Omental fat pad (tissue), 4 donors: Measurements from ENCODE around the gene GADD45GIP1. TPM values are rescaled to one million over a fixed set of nuclear protein-coding genes. Genes with fewer than 3 reads are reported as not detected.

Experiments used
- ATAC-seq: fragments of 150-250 bp; one replicate; pipeline ENCODE4 v1.9.1; 2016; ENCODE audit warnings: mild to moderate bottlenecking, moderate library complexity; ENCODE audit not compliant: low FRiP score
- DNase-seq: peaks from one replicate; pipeline ENCODE4 v3.0.0-alpha.2; 2019; ENCODE audit warnings: low spot score
- CTCF ChIP-seq, 3 donors: fragments of 450-650 bp; IDR thresholded peaks; one replicate each; pipeline ENCODE4 v1.5.1; 2016 to 2017; ENCODE audit warnings: antibody characterized with exemption in 3 of 3, mild to moderate bottlenecking in 3 of 3, moderate library complexity in 2 of 3
- small RNA-seq: library from RNA; depleted of rRNA; stranded (forward); fragments of <200 nt; gene quantifications from one replicate; pipeline ENCODE3, GENCODE V24; 2016
- total RNA-seq, 4 donors: library from RNA; depleted of rRNA; stranded (reverse); fragments of >200 nt; gene quantifications; one replicate each; pipeline ENCODE4 v1.1.0, GENCODE V29; 2016

The GADD45GIP1 gene
- total RNA-seq, 4 donors from 2014 or later, result 27.2 to 37.7 (median 32.8) TPM

DNA sequence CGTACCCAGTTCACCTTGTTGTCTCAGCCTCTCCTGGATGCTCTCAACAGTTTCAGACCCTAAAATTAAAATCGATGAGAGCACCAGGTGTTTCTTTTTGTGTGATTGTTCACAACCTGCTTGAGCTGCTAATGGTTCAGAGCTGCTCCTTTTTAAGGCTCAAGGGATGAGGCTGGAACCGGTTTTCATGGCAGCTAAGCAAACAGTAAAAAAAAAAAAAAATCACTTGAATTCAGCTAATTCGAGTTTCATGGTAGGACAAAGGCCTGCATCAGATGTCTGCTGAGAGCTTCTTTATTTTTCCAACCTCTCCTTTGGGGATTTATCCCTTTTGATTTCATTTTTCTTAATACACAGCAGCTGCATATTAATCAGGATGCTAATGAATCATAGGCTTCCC lies 44.5 kb downstream of the GADD45GIP1 start:
- no peak for TF ChIP-seq CTCF (IDR thresholded peaks at IDR 0.05)
- ATAC-seq (no peak), DNase-seq (no peak)

GRCh38 chr19:12907166-12907565 lies 49.9 kb downstream of the GADD45GIP1 start:
- no peak for TF ChIP-seq CTCF (IDR thresholded peaks at IDR 0.05)
- no peak for ATAC-seq

More at GRCh38 chr19:12907166-12907565, 49.9 kb downstream of the GADD45GIP1 start:
- DNase-seq, result no peak

Small RNA genes within 50 kb of the gene (small RNA-seq; reads per million reads assigned to genes)
- gene MIR5695, result not detected
- gene MIR6515, result not detected

Other genes starting within 250 kb of the GADD45GIP1 start
- 10 to 100 TPM; 44.8 to 95.4 (median 55.8) TPM for gene TNPO2, start 233.3 kb downstream of the GADD45GIP1 start, total RNA-seq
- 100 to 1,000 TPM; 309 to 348 (median 323) TPM for gene TRIR, start 222.5 kb downstream of the GADD45GIP1 start, total RNA-seq
- gene GET3, start 219.7 kb downstream of the GADD45GIP1 start, total RNA-seq, result 10 to 100 TPM; 36.6 to 55.4 (median 48.9) TPM
- not detected for gene BEST2, start 205.4 kb downstream of the GADD45GIP1 start, total RNA-seq
- 10 to 100 TPM; 26.9 to 71.3 (median 56.3) TPM for gene HOOK2, start 181.7 kb downstream of the GADD45GIP1 start, total RNA-seq
- gene JUNB, start 165.7 kb downstream of the GADD45GIP1 start, total RNA-seq, result 1,000 to 10,000 TPM in 2 of 4 donors, 100 to 1,000 TPM in 2; 852 to 2,498 (median 1,079) TPM
- 100 to 1,000 TPM; 165 to 320 (median 219) TPM for gene PRDX2, start 155.4 kb downstream of the GADD45GIP1 start, total RNA-seq
- not detected for gene THSD8, start 155.2 kb downstream of the GADD45GIP1 start, total RNA-seq
- 10 to 100 TPM in 1 of 4 donors, 1 to 10 TPM in 3; 2.8 to 10.4 (median 5.9) TPM for gene RNASEH2A, start 150.6 kb downstream of the GADD45GIP1 start, total RNA-seq
- gene RTBDN, start 122.6 kb downstream of the GADD45GIP1 start, total RNA-seq, result not detected
- not detected for gene MAST1, start 118.7 kb downstream of the GADD45GIP1 start, total RNA-seq
- 10 to 100 TPM; 24.6 to 36.9 (median 28.4) TPM for gene DNASE2, start 75.8 kb downstream of the GADD45GIP1 start, total RNA-seq
- under 1 TPM in 1 of 4 donors, not detected in 3; 0.69 TPM for gene KLF1, start 70.0 kb downstream of the GADD45GIP1 start, total RNA-seq
- gene GCDH, start 66.1 kb downstream of the GADD45GIP1 start, total RNA-seq, result 10 to 100 TPM; 36.1 to 51.4 (median 45.2) TPM
- not detected for gene SYCE2, start 37.9 kb downstream of the GADD45GIP1 start, total RNA-seq
- gene FARSA, start 23.5 kb downstream of the GADD45GIP1 start, total RNA-seq, result 10 to 100 TPM; 31.1 to 61.1 (median 38.2) TPM
- 100 to 1,000 TPM; 349 to 570 (median 439) TPM for gene CALR, start 18.6 kb downstream of the GADD45GIP1 start, total RNA-seq
- 100 to 1,000 TPM in 1 of 4 donors, 10 to 100 TPM in 3; 65.6 to 119 (median 91.1) TPM for gene RAD23A, start 11.4 kb downstream of the GADD45GIP1 start, total RNA-seq
- under 1 TPM in 1 of 4 donors, not detected in 3; 0.56 TPM for gene DAND5, start 12.4 kb upstream of the GADD45GIP1 start, total RNA-seq
- gene NFIX, start 38.3 kb upstream of the GADD45GIP1 start, total RNA-seq, result 10 to 100 TPM; 39.5 to 53.1 (median 43.0) TPM
- 10 to 100 TPM in 3 of 4 donors, 1 to 10 TPM in 1; 5.5 to 29.9 (median 20.5) TPM for gene LYL1, start 145.6 kb upstream of the GADD45GIP1 start, total RNA-seq
- 10 to 100 TPM; 27.0 to 70.5 (median 39.2) TPM for gene TRMT1, start 159.5 kb upstream of the GADD45GIP1 start, total RNA-seq
- 10 to 100 TPM; 12.0 to 44.7 (median 23.0) TPM for gene NACC1, start 161.0 kb upstream of the GADD45GIP1 start, total RNA-seq
- 10 to 100 TPM; 41.0 to 97.6 (median 53.9) TPM for gene STX10, start 193.2 kb upstream of the GADD45GIP1 start, total RNA-seq
- gene IER2, start 193.2 kb upstream of the GADD45GIP1 start, total RNA-seq, result 100 to 1,000 TPM; 110 to 253 (median 210) TPM